Left lung (tissue), 10 donors: Measurements from ENCODE around the gene TXNRD2. TPM values are rescaled to one million over a fixed set of nuclear protein-coding genes. Genes with fewer than 3 reads are reported as not detected.

ENCODE experiments used
- ATAC-seq: fragments of 200-7000 bp; cut with Tn5 transposase; one replicate; pipeline ENCODE4 v1.9.1; 2020; ENCODE audit warnings: moderate library complexity
- DNase-seq, 4 donors: peaks; one replicate each; pipeline ENCODE4 v3.0.0-alpha.2; 2013 to 2020
- H3K27ac ChIP-seq, 2 donors: fragments of 200-600 bp; sonication (generic) in 1 of 2; one replicate each; pipeline versions ENCODE4 v1.5.0 to v1.8.0; 2020 to 2021
- H3K27me3 ChIP-seq, 2 donors: fragments of 200-600 bp; sonication (generic) in 1 of 2; one replicate each; pipeline versions ENCODE4 v1.5.0 to v1.8.0; 2020 to 2021
- H3K36me3 ChIP-seq, 2 donors: fragments of 200-600 bp; sonication (generic) in 1 of 2; one replicate each; pipeline versions ENCODE4 v1.5.0 to v1.8.0; 2020 to 2021
- H3K4me1 ChIP-seq, 2 donors: fragments of 200-600 bp; one replicate each; pipeline ENCODE4 v1.8.0; 2021
- H3K4me3 ChIP-seq, 2 donors: fragments of 200-600 bp; sonication (generic) in 1 of 2; one replicate each; pipeline versions ENCODE4 v1.5.0 to v1.8.0; 2020 to 2021; ENCODE audit warnings: mild to moderate bottlenecking in 1 of 2
- H3K9me3 ChIP-seq, 2 donors: fragments of 200-600 bp; sonication (generic) in 1 of 2; one replicate each; pipeline versions ENCODE4 v1.5.0 to v1.8.0; 2020 to 2021
- intact Hi-C, 2 donors: fragments of 100-400 bp; cut with DNase I; formaldehyde crosslinking; loops; one replicate each; pipeline versions ENCODE4 v1.11.2 to v1.14.2; 2022
- polyA plus RNA-seq, 6 donors: library from polyadenylated mRNA; unstranded; fragments of 120-200 nt; gene quantifications; one replicate each; pipeline ENCODE4 v1.2.1, GENCODE V29; 2013; ENCODE audit not compliant: insufficient read length in 6 of 6
- total RNA-seq, 2 donors: library from RNA; stranded (reverse); fragmentation: NEBNext Ultra II Directional; extraction: Animal tissue kit (Norgen Biotek cat#: 25700); gene quantifications; one replicate each; pipeline ENCODE4 v1.2.1, GENCODE V29; 2021
- TF ChIP-seq, protein P1 (sequence below), 2 donors: fragments of 200-600 bp; sonication (generic) in 1 of 2; IDR thresholded peaks; one replicate each; pipeline versions ENCODE4 v1.5.0 to v1.8.0; 2021; ENCODE audit warnings: antibody characterized with exemption in 2 of 2
- donor health status: DM: no; HTN: yes; CAD: no.
- donor health status: DM: no; HTN: no; CAD: no.

The TXNRD2 gene
- total and polyA plus RNA-seq, 8 donors, result 17.6 to 42.8 (median 22.2) TPM

- TF ChIP-seq, protein P1, sequence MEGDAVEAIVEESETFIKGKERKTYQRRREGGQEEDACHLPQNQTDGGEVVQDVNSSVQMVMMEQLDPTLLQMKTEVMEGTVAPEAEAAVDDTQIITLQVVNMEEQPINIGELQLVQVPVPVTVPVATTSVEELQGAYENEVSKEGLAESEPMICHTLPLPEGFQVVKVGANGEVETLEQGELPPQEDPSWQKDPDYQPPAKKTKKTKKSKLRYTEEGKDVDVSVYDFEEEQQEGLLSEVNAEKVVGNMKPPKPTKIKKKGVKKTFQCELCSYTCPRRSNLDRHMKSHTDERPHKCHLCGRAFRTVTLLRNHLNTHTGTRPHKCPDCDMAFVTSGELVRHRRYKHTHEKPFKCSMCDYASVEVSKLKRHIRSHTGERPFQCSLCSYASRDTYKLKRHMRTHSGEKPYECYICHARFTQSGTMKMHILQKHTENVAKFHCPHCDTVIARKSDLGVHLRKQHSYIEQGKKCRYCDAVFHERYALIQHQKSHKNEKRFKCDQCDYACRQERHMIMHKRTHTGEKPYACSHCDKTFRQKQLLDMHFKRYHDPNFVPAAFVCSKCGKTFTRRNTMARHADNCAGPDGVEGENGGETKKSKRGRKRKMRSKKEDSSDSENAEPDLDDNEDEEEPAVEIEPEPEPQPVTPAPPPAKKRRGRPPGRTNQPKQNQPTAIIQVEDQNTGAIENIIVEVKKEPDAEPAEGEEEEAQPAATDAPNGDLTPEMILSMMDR (IDR thresholded peaks at IDR 0.05), result no peak
- Histone ChIP-seq H3K4me3 (no peak overlapping the region), H3K4me1 (no peaks in the 10 kb centered on the region), H3K9me3 (no peaks in the 10 kb centered on the region), H3K27me3 (no peaks in the 10 kb centered on the region), H3K27ac (no peak overlapping the region), H3K36me3 (peaks cover 0 to 37% of the 10 kb centered on the region in 2 donors)
- DNase-seq (peak in 1 of 4 donors; percentile 36), ATAC-seq (no peak)
- intact Hi-C loops, result no loop called here
Observed at GRCh38 chr22:19905347-19906276, 36.0 kb downstream of the TXNRD2 start.

GRCh38 chr22:19904935-19905334 is 36.7 kb downstream of the TXNRD2 start:
- intact Hi-C loops, result no loop called here
- Histone ChIP-seq H3K4me1 (no peaks in the 10 kb centered on the region), H3K27ac (no peak overlapping the region), H3K27me3 (no peaks in the 10 kb centered on the region), H3K9me3 (no peaks in the 10 kb centered on the region), H3K4me3 (no peak overlapping the region), H3K36me3 (peaks cover 0 to 36% of the 10 kb centered on the region in 2 donors)
- no peak for DNase-seq
- ATAC-seq, result no peak
- TF ChIP-seq, protein P1 (IDR thresholded peaks at IDR 0.05), result no peak

GRCh38 chr22:19904174-19904856 is 37.3 kb downstream of the TXNRD2 start:
- no peak for DNase-seq
- H3K36me3 ChIP-seq, result peaks cover 0 to 37% of the 10 kb centered on the region in 2 donors
- no peak overlapping the region for H3K4me3 ChIP-seq
- no peaks in the 10 kb centered on the region for H3K9me3 ChIP-seq
- no peaks in the 10 kb centered on the region for H3K4me1 ChIP-seq
- no peaks in the 10 kb centered on the region for H3K27me3 ChIP-seq
- H3K27ac ChIP-seq, result no peak overlapping the region
- TF ChIP-seq, protein P1 (IDR thresholded peaks at IDR 0.05), result no peak
- intact Hi-C loops, result no loop called here
- no peak for ATAC-seq

- Histone ChIP-seq H3K36me3 (peaks cover 0 to 45% of the 10 kb centered on the region in 2 donors), H3K27me3 (no peaks in the 10 kb centered on the region), H3K4me3 (no peak overlapping the region), H3K9me3 (no peaks in the 10 kb centered on the region), H3K27ac (no peak overlapping the region), H3K4me1 (no peaks in the 10 kb centered on the region)
- intact Hi-C loops, result no loop called here
- ATAC-seq (no peak), DNase-seq (no peak)
- TF ChIP-seq, protein P1 (IDR thresholded peaks at IDR 0.05), result no peak
Observed at GRCh38 chr22:19903513-19903912, 38.1 kb downstream of the TXNRD2 start.

- no peak overlapping the region for H3K4me3 ChIP-seq
- TF ChIP-seq, protein P1 (IDR thresholded peaks at IDR 0.05), result no peak
- ATAC-seq (no peak), DNase-seq (no peak)
- intact Hi-C loops, result no loop called here
- no peak overlapping the region for H3K27ac ChIP-seq
- no peaks in the 10 kb centered on the region for H3K27me3 ChIP-seq
- no peaks in the 10 kb centered on the region for H3K9me3 ChIP-seq
- H3K4me1 ChIP-seq, result no peaks in the 10 kb centered on the region
- peaks cover 0 to 47% of the 10 kb centered on the region in 2 donors for H3K36me3 ChIP-seq
Observed at GRCh38 chr22:19903031-19903430, 38.6 kb downstream of the TXNRD2 start.
